HCT116 (cell line): ENCODE measurements around the gene PLAAT3. TPM values are rescaled to one million over a fixed set of nuclear protein-coding genes. Genes with fewer than 3 reads are reported as not detected.

Source experiments
- ATAC-seq: fragments of 200-7000 bp; cut with Tn5 transposase; 2 replicates; pipeline ENCODE4 v1.9.1; 2020; ENCODE audit warnings: mild to moderate bottlenecking, moderate library complexity
- BruUV-seq: library from RNA; stranded (reverse); fragments of 400-500 nt; replicated peaks from 2 replicates; lab custom pipeline; 2021; lab: Mats Ljungman, UMichigan
- CTCF ChIA-PET: fragments of 300-600 bp; sonication (Branson Sonifier 250); formaldehyde crosslinking; loops from one replicate; lab custom pipeline; 2021; ENCODE audit warnings: antibody characterized with exemption; lab: Charles Lee
- POLR2A ChIA-PET: fragments of 300-600, 350-600 bp; sonication (Branson Sonifier 250); formaldehyde crosslinking; loops from one replicate; lab custom pipeline; 2021; ENCODE audit warnings: antibody characterized with exemption; lab: Charles Lee
- RAD21 ChIA-PET, 2 experiments: fragments of 300-600 bp; sonication (Branson Sonifier 250); formaldehyde crosslinking; loops; one replicate each; lab custom pipeline; 2023; ENCODE audit warnings: low total read pairs in 2 of 2; ENCODE audit not compliant: uncharacterized antibody in 2 of 2, unreplicated experiment in 2 of 2, low non-redundant PET in 1 of 2; lab: Charles Lee
- DNase-seq: peaks from one replicate; pipeline ENCODE4 v3.0.0-alpha.2; 2010; ENCODE audit warnings: low read depth, low spot score
- H2AFZ ChIP-seq: fragments of 200-600 bp; shearing (Covaris generic), sonication (generic); 2 replicates; pipeline ENCODE4 v1.6.1; 2017; ENCODE audit warnings: low read depth, mixed run types, mixed read lengths, antibody characterized with exemption, low read length; ENCODE audit not compliant: poor library complexity, severe bottlenecking
- H3K27ac ChIP-seq: 2 replicates; pipeline ENCODE4 v1.5.1; 2012; ENCODE audit warnings: low read depth, low read length
- H3K27me3 ChIP-seq: fragments of 200-600 bp; sonication (generic); 2 replicates; pipeline ENCODE4 v1.6.1; 2016; ENCODE audit warnings: mixed run types, low read length, mixed read lengths; ENCODE audit not compliant: insufficient read depth
- H3K36me3 ChIP-seq, 2 experiments: fragments of 200-500 bp in 1 of 2; fragments of 200-600 bp in 1 of 2; sonication (Bioruptor generic) in 1 of 2; sonication (generic) in 1 of 2; 2 replicates each; pipeline versions ENCODE4 v1.5.1 to v1.6.1; 2014 to 2016; ENCODE audit warnings: low read length in 2 of 2, inconsistent platforms in 1 of 2, mixed read lengths in 1 of 2, mixed run types in 1 of 2; ENCODE audit not compliant: insufficient read depth in 2 of 2, control insufficient read depth in 1 of 2
- H3K4me1 ChIP-seq, 2 experiments: fragments of 200-600 bp in 1 of 2; sonication (generic) in 1 of 2; 2 replicates each; pipeline versions ENCODE4 v1.5.1 to v1.6.1; 2012 to 2017; ENCODE audit warnings: low read length in 2 of 2, inconsistent platforms in 1 of 2, mild to moderate bottlenecking in 1 of 2, mixed read lengths in 1 of 2, mixed run types in 1 of 2, moderate library complexity in 1 of 2; ENCODE audit not compliant: insufficient read depth in 2 of 2, control insufficient read depth in 1 of 2
- H3K4me2 ChIP-seq: fragments of 200-600 bp; sonication (generic); 2 replicates; pipeline ENCODE4 v1.6.1; 2017; ENCODE audit warnings: mixed run types, low read length, mixed read lengths
- H3K4me3 ChIP-seq, 2 experiments: fragments of 200-600 bp in 1 of 2; sonication (generic) in 1 of 2; replicated peaks in 1 of 2; 2 replicates each; pipeline ENCODE4 v1.5.1; 2011 to 2016; ENCODE audit warnings: low read length in 2 of 2, control low read depth in 1 of 2, low read depth in 1 of 2, mild to moderate bottlenecking in 1 of 2, mixed read lengths in 1 of 2, mixed run types in 1 of 2
- H3K79me2 ChIP-seq: fragments of 200-600 bp; sonication (generic); 2 replicates; pipeline ENCODE4 v1.6.1; 2017; ENCODE audit warnings: mild to moderate bottlenecking, mixed run types, low read length, moderate library complexity, mixed read lengths; ENCODE audit not compliant: insufficient read depth
- H3K9ac ChIP-seq: fragments of 200-600 bp; sonication (generic); 2 replicates; pipeline ENCODE4 v1.6.1; 2016; ENCODE audit warnings: low read length, mixed read lengths
- H3K9me2 ChIP-seq: fragments of 200-600 bp; sonication (generic), shearing (Covaris generic); 2 replicates; pipeline ENCODE4 v1.6.1; 2017; ENCODE audit warnings: mixed run types, mild to moderate bottlenecking, moderate library complexity; ENCODE audit not compliant: insufficient read depth
- H3K9me3 ChIP-seq, 2 experiments: fragments of 200-500 bp in 1 of 2; fragments of 200-600 bp in 1 of 2; sonication (Bioruptor generic) in 1 of 2; sonication (generic) in 1 of 2; 2 replicates each; pipeline ENCODE4 v1.6.1; 2014 to 2017; ENCODE audit warnings: low read length in 2 of 2, mixed read lengths in 2 of 2, inconsistent platforms in 1 of 2, low read depth in 1 of 2, mild to moderate bottlenecking in 1 of 2, mixed run types in 1 of 2, moderate library complexity in 1 of 2; ENCODE audit not compliant: control insufficient read depth in 1 of 2, insufficient read depth in 1 of 2
- H4K20me1 ChIP-seq: fragments of 200-600 bp; sonication (generic), shearing (Covaris generic); 2 replicates; pipeline ENCODE4 v1.6.1; 2017; ENCODE audit warnings: mixed run types, mild to moderate bottlenecking, moderate library complexity; ENCODE audit not compliant: insufficient read depth
- EGR1 ChIP-seq: IDR thresholded peaks from 2 replicates; pipeline ENCODE4 v1.6.1; 2012; ENCODE audit warnings: low read depth
- ELF1 ChIP-seq: IDR thresholded peaks from 2 replicates; pipeline ENCODE4 v1.6.1; 2012; ENCODE audit warnings: low read depth, borderline replicate concordance
- EZH2phosphoT487 ChIP-seq: fragments of 200-600 bp; IDR thresholded peaks from 2 replicates; pipeline ENCODE4 v1.6.1; 2018; ENCODE audit warnings: antibody characterized with exemption, borderline replicate concordance
- FOSL1 ChIP-seq: IDR thresholded peaks from 2 replicates; pipeline ENCODE4 v1.6.1; 2012; ENCODE audit warnings: low read depth
- JUND ChIP-seq: IDR thresholded peaks from 2 replicates; pipeline ENCODE4 v1.6.1; 2012
- POLR2AphosphoS5 ChIP-seq: IDR thresholded peaks from 2 replicates; pipeline ENCODE4 v1.6.1; 2011; ENCODE audit warnings: mild to moderate bottlenecking, low read depth, low read length, moderate library complexity
- RAD21 ChIP-seq: IDR thresholded peaks from 2 replicates; pipeline ENCODE4 v1.6.1; 2012; ENCODE audit warnings: low read depth, mild to moderate bottlenecking
- SIN3A ChIP-seq: IDR thresholded peaks from 2 replicates; pipeline ENCODE4 v1.6.1; 2012; ENCODE audit warnings: low read depth
- SP1 ChIP-seq: IDR thresholded peaks from 2 replicates; pipeline ENCODE4 v1.6.1; 2012; ENCODE audit warnings: low read depth
- SRF ChIP-seq: IDR thresholded peaks from 2 replicates; pipeline ENCODE4 v1.6.1; 2012; ENCODE audit warnings: low read depth
- TCF7L2 ChIP-seq: IDR thresholded peaks from 2 replicates; pipeline ENCODE4 v1.7.0; 2011; ENCODE audit warnings: borderline replicate concordance, inconsistent platforms; ENCODE audit not compliant: insufficient read depth, insufficient read length; ENCODE audit errors: extremely low read depth
- YY1 ChIP-seq: IDR thresholded peaks from 2 replicates; pipeline ENCODE4 v1.6.1; 2011; ENCODE audit warnings: low read length, low read depth, moderate library complexity, mild to moderate bottlenecking; ENCODE audit not compliant: insufficient replicate concordance; ENCODE audit errors: extremely low read depth
- ZFX ChIP-seq: fragments of 450-650 bp; IDR thresholded peaks from 2 replicates; pipeline ENCODE4 v1.6.1; 2017
- ZNF274 ChIP-seq: fragments of 200-500 bp; sonication (Bioruptor generic); IDR thresholded peaks from 2 replicates; pipeline ENCODE4 v1.6.1; 2014; ENCODE audit warnings: mild to moderate bottlenecking, low read depth, low read length, inconsistent platforms
- intact Hi-C: fragments of 100-400 bp; cut with micrococcal nuclease; formaldehyde crosslinking; loops from 2 replicates; pipeline ENCODE4 v1.10.0; 2022
- total RNA-seq: library from RNA; stranded (reverse); gene quantifications from one replicate; pipeline ENCODE4 v1.2.1, GENCODE V29; 2021; ENCODE audit not compliant: unreplicated experiment

Gene PLAAT3
- total RNA-seq, 1 experiment from 2014 or later: 31.1 TPM

- Histone ChIP-seq H3K4me2 (no peak overlapping the region), H3K9me2 (no peaks in the 10 kb centered on the region), H3K4me1 (0 out of 4 replicates have a peak, but pooled peaks cover 0 to 2% of the 10 kb centered on the region in 2 experiments), H2AFZ (no peak overlapping the region), H3K79me2 (no peaks in the 10 kb centered on the region), H4K20me1 (no peaks in the 10 kb centered on the region), H3K9ac (no peak overlapping the region), H3K27ac (no peak overlapping the region), H3K4me3 (no peak overlapping the region), H3K9me3 (no peaks in the 10 kb centered on the region), H3K27me3 (no peaks in the 10 kb centered on the region), H3K36me3 (no peaks in the 10 kb centered on the region)
- ChIA-PET POLR2A (no interaction called here), RAD21 (no interaction called here), CTCF (no interaction called here)
- DNase-seq (no peak), ATAC-seq (0 out of 2 replicates have a peak, but pooled peaks have one; percentile 46)
- intact Hi-C loops: loop anchor here (10.0 kb wide), 1 partner anchor 135 kb away; no protein-coding TSS in a partner anchor
- TF ChIP-seq ZNF274 (no peak), SRF (no peak), FOSL1 (no peak), JUND (no peak), SP1 (no peak), ELF1 (no peak)
- BruUV-seq: no TSS peak
Observed at GRCh38 chr11:63599211-63600122, 14.8 kb downstream of the PLAAT3 start.

GRCh38 chr11:63598556-63598955, 15.7 kb downstream of the PLAAT3 start:
- Histone ChIP-seq H3K4me2 (no peak overlapping the region), H3K9ac (no peak overlapping the region), H3K9me3 (no peaks in the 10 kb centered on the region), H2AFZ (no peak overlapping the region), H3K4me1 (0 out of 4 replicates have a peak, but pooled peaks cover 0 to 2% of the 10 kb centered on the region in 2 experiments), H3K79me2 (no peaks in the 10 kb centered on the region), H3K36me3 (no peaks in the 10 kb centered on the region), H3K27me3 (no peaks in the 10 kb centered on the region), H3K27ac (no peak overlapping the region), H3K4me3 (no peak overlapping the region), H3K9me2 (no peaks in the 10 kb centered on the region), H4K20me1 (no peaks in the 10 kb centered on the region)
- ATAC-seq: no peak
- intact Hi-C loops: no loop called here
- POLR2A ChIA-PET: no interaction called here
- RAD21 ChIA-PET: no interaction called here
- BruUV-seq: no TSS peak
- CTCF ChIA-PET: no interaction called here
- TF ChIP-seq JUND: no peak
- no peak for TF ChIP-seq POLR2AphosphoS5
- no peak for TF ChIP-seq TCF7L2
- no peak for TF ChIP-seq ZFX
- no peak for TF ChIP-seq ZNF274
- TF ChIP-seq EZH2phosphoT487: no peak
- no peak for TF ChIP-seq SIN3A
- TF ChIP-seq RAD21: no peak
- no peak for TF ChIP-seq EGR1
- no peak for TF ChIP-seq SP1
- TF ChIP-seq YY1: no peak
- no peak for TF ChIP-seq FOSL1
- no peak for DNase-seq
